HG03039 (cell line): Measurements from ENCODE around the gene DNAJA3.
A peak's percentile ranks its signal among the peaks of the same experiment; 100 is the strongest.

ENCODE experiments used
- ATAC-seq: cut with Tn5 transposase; IDR thresholded peaks from one replicate; pipeline ENCODE4 v1.9.1; 2021; ENCODE audit warnings: mild to moderate bottlenecking, moderate library complexity; ENCODE audit not compliant: unreplicated experiment

The DNAJA3 gene

DNA sequence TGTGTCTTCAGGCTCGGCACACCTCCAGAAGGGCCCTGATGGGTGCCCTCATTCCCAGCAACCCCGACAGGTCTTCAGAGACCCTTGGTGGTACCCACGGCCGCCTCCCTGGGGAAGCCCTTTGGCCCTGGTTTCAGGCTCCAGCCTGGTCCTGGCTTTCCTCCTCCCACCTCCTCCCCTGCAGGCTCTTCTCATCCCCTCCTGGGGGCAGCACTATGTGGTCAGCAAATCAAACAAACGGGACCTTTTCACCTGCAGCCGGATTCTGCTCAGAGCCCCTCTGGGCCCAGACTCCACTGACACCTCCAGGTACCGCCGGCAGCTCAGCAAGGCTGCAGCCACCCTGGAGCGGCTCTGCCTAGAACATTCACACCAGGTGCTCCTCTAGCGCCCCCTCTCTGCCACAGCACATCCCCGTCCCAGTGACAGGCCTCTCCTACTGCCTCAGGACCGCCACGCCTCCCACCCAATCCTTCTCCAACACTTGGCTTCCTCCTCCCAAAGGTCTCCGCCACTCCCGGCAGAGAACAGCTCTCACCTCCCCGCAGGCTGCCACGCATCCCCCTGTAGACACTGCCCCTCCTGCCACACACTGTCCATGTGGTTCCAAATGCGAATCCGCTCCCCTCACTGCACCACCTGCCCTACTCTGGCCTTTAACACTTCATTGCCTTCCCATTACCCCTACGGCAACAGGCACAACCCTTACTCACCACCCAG lies 21.3 kb upstream of the DNAJA3 start:
- no peak for ATAC-seq

- no peak for ATAC-seq
These were observed 20.5 kb upstream of the DNAJA3 start for GRCh38 chr16:4404967-4405696.

DNA sequence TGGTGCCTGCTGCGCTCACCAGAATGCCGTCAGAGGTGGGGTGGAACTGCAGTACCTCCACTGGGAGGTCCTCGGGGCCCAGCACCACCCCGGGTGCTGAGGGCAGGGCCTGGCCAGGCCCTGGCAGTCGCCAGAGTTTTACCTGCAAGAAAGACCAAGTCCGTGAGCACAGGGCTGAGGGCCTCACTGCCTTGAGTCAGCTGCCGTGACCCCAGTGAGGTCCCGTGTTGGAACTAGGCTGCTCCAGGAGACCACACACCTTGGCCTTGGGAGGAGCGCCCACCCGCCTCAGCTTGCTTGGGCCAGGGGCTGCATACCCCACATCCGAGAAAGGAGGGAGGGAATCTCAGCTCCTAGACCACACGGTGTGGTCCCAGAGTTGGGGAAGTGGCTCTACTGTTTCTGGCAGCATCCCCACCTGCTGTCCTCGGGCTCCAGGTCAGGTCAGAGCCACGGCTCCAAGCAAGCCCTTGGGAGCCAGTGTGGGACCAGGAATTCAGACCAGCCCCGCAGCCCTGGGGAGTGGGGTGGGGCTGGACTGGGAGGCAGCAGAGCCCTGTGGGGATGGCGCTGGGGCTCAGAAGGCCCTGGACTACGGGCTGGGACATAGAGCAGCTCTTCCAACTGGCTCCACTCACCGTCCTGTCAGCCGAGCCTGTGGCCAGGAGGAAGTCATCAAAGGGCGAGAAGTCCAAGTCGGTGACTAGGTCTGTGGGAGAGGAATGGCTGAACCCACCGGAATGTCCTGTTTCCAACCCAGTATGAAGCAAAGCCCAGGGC lies 17.9 kb upstream of the DNAJA3 start:
- ATAC-seq: no peak

GRCh38 chr16:4408323-4408690 lies 17.4 kb upstream of the DNAJA3 start:
- no peak for ATAC-seq

GRCh38 chr16:4409081-4409932 lies 16.4 kb upstream of the DNAJA3 start:
- ATAC-seq: no peak

GRCh38 chr16:4410335-4411075 lies 15.2 kb upstream of the DNAJA3 start:
- ATAC-seq: no peak

- no peak for ATAC-seq
These were observed 14.0 kb upstream of the DNAJA3 start for GRCh38 chr16:4411684-4412083.

DNA sequence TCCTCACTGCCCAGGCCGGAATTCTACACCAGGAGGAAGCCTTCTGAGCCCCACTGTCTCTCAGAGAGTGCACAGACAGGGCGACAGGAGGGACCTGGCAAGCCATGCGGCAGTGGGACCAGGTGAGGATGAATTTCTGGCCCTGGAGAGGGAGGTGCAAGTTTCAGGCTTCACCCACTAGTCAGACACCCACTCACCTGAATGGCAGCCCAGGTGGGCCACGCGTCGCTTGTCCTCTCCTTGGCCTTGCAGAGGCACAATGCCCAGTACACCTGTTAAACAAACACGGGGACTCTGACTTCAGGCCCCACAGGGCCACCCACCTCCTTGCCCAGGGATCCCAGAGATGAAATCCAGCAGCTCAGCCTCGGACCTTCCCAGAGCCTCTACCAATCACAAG lies 13.5 kb upstream of the DNAJA3 start:
- ATAC-seq: no peak

DNA sequence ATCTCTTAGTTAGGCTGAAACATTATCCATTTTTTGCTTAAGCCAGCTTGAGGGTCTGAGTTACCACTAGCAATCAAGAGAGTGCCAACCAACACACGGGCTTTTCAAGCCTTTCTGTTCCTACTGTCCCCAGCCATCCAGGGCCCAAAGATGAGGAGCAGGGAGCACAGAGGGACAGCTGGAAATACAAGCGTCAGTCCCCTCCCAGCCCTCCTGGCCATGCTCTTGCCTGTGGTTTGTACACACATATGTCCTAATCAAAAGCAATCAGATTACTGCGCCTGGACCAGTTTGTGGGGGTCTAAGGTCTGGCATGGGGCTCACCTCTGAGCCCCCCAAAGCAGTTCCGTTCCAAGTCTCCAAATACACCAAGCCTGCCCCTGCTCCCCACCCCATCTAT lies 12.8 kb upstream of the DNAJA3 start:
- no peak for ATAC-seq

DNA sequence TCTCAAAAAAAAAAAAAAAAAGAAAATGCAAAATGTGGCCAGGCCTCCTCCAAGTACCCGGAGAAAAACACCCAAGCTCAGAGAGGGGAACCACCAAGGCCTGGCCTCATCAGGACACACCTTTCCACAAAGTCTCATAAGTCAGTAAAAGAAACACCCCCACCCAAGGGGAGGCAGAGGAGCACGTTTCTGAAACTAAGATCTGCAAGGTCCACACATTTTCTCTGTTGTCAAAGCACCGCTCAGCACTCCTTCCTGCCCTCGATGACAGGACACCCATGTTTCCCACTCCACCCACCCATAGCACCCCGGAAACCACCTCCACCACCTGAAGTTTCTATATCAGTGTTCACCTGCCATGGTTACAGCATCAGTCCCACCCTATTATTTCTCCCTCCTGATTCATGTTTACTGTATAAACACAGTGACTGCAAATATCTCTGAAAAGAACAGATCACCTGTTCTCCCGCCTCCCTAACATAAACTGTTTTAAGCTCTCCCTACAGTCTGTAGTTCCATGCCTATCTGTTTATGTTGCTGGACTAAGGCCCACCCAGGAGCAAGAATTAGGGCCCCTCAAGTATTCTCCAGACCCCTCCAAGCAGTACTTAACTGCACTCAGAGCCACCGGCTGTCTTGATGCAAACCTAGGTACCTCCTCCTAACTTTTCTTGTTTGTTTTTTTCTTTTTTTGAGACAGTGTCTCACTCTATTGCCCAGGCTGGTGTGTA lies 11.3 kb upstream of the DNAJA3 start:
- ATAC-seq: peak; percentile 44

GRCh38 chr16:4415538-4416199 lies 10.0 kb upstream of the DNAJA3 start:
- peak; percentile 7 for ATAC-seq

DNA sequence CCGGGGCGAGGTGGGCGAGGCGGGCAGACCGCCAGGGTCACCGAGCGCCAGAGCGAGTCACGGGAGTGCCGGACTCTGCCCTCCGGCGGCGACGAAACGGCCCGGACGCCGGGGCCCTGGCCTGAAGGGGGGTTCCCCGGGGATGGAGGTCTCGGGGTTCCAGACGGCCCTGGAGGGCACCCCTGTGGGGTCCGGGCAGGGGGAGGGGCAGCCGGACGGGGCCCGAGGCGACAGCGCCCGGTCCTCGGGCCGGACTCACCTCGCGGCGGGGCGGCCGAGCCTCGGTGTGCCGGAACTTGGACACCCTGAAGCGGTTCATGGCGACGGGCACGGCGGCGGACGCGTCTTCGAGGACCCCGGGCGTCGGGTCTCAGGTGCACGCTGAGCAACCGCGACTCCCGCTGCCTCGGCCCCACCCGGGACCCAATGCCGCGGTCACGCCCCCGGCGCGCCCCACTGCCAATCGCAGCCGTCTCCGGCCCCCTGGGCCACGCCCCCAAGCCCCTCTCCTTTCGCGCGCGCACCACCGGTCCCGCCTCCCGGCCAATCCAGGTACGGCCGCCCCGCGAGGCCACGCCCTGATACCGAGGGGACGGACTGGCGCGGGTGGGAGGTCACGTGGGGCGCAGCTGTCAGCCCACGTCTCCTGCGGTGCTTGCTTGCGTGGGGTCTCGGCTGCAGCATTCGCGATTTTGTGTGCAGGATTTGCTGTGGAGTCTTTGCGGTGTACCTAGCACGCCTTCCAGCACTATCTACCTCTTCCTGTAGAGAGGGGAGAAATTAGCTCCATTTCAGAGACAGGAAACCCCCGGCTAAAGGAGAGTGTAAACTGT lies 9.3 kb upstream of the DNAJA3 start, which contains the start of gene CORO7:
Gene CORO7, minus strand, starts transcription at position 397 of the 833 bp plus-strand sequence. Its CDS starts 78 bp downstream, at position 319.
- ATAC-seq: peak; percentile 61

DNA sequence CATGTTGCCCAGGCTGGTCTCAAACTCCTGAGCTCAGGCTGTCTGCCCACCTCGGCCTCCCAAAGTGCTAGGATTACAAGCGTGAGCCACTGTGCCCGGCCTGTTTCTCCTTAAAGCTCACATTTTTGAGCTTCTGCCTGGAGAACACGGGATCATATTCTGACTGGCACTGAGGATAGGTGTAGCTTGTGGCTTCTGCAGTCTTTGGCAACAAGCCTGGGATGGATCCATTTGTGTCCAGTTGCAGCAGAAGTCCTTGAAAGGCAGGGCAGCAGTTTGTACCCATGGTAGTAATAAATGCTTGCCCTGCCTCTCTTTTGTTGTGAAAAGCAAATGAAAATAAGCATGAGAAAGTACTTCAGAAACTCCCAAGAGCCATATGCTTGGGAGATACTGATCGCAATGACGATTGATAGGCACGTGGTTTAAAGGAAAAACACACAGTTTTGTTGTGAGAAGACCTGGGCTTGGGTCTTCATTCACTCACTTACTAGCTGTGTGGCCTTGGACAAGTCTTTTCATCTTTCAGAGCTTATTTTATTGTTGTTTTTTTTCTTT lies 6.2 kb upstream of the DNAJA3 start:
- no peak for ATAC-seq

DNA sequence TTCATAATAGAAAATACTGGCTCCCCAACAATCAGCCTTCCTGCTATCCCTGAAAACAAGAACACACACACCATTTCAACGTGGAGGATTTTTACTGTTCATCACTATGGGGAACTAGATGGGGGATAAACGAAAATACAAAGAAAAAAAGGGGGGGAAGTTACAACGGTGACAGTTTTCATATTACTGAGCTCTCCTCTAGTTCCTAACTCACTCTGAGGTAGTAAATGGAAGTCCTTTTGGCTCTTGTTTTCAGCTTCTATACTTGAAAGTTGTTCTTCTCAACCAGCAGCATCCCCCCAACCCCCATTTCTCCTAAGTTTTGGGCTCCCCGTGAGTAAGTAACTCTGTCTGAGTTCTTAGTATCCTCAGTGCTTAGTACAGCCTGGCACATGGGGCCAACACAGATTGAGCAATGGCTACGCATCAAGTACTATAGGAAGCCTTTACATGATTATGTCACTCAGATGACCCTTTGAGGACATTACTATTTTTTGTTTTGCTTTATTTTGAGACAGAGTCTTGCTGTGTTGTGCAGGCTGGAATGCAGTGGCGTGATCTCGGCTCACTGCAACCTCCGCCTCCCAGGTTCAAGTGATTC lies 5.1 kb upstream of the DNAJA3 start:
- no peak for ATAC-seq

- ATAC-seq: peak; percentile 17
These were observed 485 bp downstream of the DNAJA3 start for GRCh38 chr16:4426021-4426684.

- ATAC-seq: no peak
These were observed 1.2 kb downstream of the DNAJA3 start for GRCh38 chr16:4426722-4427372.
